ENCODE data around the gene ROBO2.

Gene ROBO2

GRCh38 chr3:77137559-77137958 lies 97.7 kb downstream of the ROBO2 start:
- DNase-seq: no peak

- DNase-seq: no peak
Measured at GRCh38 chr3:77139624-77140023, 99.7 kb downstream of the ROBO2 start.

GRCh38 chr3:77141423-77141822 lies 101.5 kb downstream of the ROBO2 start:
- DNase-seq: no peak

- no peak for DNase-seq
Measured at GRCh38 chr3:77142578-77142977, 102.7 kb downstream of the ROBO2 start.

- DNase-seq: no peak
Measured at GRCh38 chr3:77146004-77146403, 106.1 kb downstream of the ROBO2 start.

GRCh38 chr3:77147836-77148578 lies 108.1 kb downstream of the ROBO2 start:
- DNase-seq: no peak

- DNase-seq: no peak
Measured at GRCh38 chr3:77149382-77149781, 109.5 kb downstream of the ROBO2 start.

GRCh38 chr3:77150028-77150427 lies 110.1 kb downstream of the ROBO2 start:
- no peak for DNase-seq

- no peak for DNase-seq
Measured at GRCh38 chr3:77150759-77151158, 110.9 kb downstream of the ROBO2 start.

GRCh38 chr3:77158730-77159581 lies 119.1 kb downstream of the ROBO2 start:
- no peak for DNase-seq

GRCh38 chr3:77160931-77161497 lies 121.1 kb downstream of the ROBO2 start:
- DNase-seq: no peak

- DNase-seq: no peak
Measured at GRCh38 chr3:77169823-77170222, 129.9 kb downstream of the ROBO2 start.

- DNase-seq: no peak
Measured at GRCh38 chr3:77171026-77171425, 131.1 kb downstream of the ROBO2 start.

- DNase-seq: no peak
Measured at GRCh38 chr3:77179762-77180161, 139.9 kb downstream of the ROBO2 start.

GRCh38 chr3:77182341-77182740 lies 142.4 kb downstream of the ROBO2 start:
- no peak for DNase-seq

- no peak for DNase-seq
Measured at GRCh38 chr3:77186319-77186718, 146.4 kb downstream of the ROBO2 start.

GRCh38 chr3:77186728-77187127 lies 146.8 kb downstream of the ROBO2 start:
- DNase-seq: no peak

- no peak for DNase-seq
Measured at GRCh38 chr3:77188210-77188609, 148.3 kb downstream of the ROBO2 start.

GRCh38 chr3:77189258-77189657 lies 149.4 kb downstream of the ROBO2 start:
- DNase-seq: no peak

GRCh38 chr3:77189684-77190083 lies 149.8 kb downstream of the ROBO2 start:
- no peak for DNase-seq

- DNase-seq: no peak
Measured at GRCh38 chr3:77190374-77190773, 150.5 kb downstream of the ROBO2 start.

- no peak for DNase-seq
Measured at GRCh38 chr3:77191014-77191413, 151.1 kb downstream of the ROBO2 start.

GRCh38 chr3:77191640-77192039 lies 151.7 kb downstream of the ROBO2 start:
- DNase-seq: no peak

Data from activated naive CD4-positive, alpha-beta T cell (primary cell).